NB4 (cell line): ENCODE results near the gene TRIO.

ENCODE experiments used
- CTCF ChIP-seq: IDR thresholded peaks from one replicate; pipeline ENCODE4 v1.5.1; 2012; ENCODE audit warnings: low read depth, low read length
- MAX ChIP-seq: IDR thresholded peaks from 2 replicates; pipeline ENCODE4 v1.6.1; 2011; ENCODE audit warnings: low read depth, low read length
- MYC ChIP-seq: IDR thresholded peaks from 2 replicates; pipeline ENCODE4 v1.6.1; 2011; ENCODE audit warnings: low read depth, low read length
- POLR2A ChIP-seq: IDR thresholded peaks from 2 replicates; pipeline ENCODE4 v1.6.1; 2011; ENCODE audit warnings: mild to moderate bottlenecking; ENCODE audit not compliant: insufficient read length; ENCODE audit errors: extremely low read depth

GRCh38 chr5:14167211-14167845, 24.2 kb downstream of the TRIO start:
- no peak for TF ChIP-seq CTCF
- no peak for TF ChIP-seq POLR2A
- TF ChIP-seq MYC = no peak
- no peak for TF ChIP-seq MAX
